SK-N-SH treated with all-trans-retinoic acid at 6 μM for 48 hours (cell line): ENCODE measurements around the gene SRCAP.

Experiments
- ATAC-seq: fragments of 200-7000 bp; cut with Tn5 transposase; 3 replicates; pipeline ENCODE4 v1.9.1; 2020; ENCODE audit warnings: mild to moderate bottlenecking, moderate library complexity
- ARNTL ChIP-seq: fragments of 450-650 bp; formaldehyde crosslinking; IDR thresholded peaks from 2 replicates; pipeline ENCODE4 v1.5.0; 2020; ENCODE audit warnings: low read depth, mild to moderate bottlenecking, moderate library complexity, borderline replicate concordance
- CREB5 ChIP-seq: fragments of 250-450 bp; sonication (Bioruptor Pico); IDR thresholded peaks from 2 replicates; pipeline ENCODE4 v1.5.1; 2020; ENCODE audit warnings: low read depth, mild to moderate bottlenecking, moderate library complexity
- CSDC2 ChIP-seq: fragments of 250-450 bp; sonication (Bioruptor Pico); IDR thresholded peaks from 2 replicates; pipeline ENCODE4 v1.5.0; 2020; ENCODE audit warnings: mild to moderate bottlenecking, moderate library complexity
- CSRNP3 ChIP-seq: fragments of 250-450 bp; sonication (Bioruptor Pico); IDR thresholded peaks from 2 replicates; pipeline ENCODE4 v1.5.1; 2021; ENCODE audit warnings: mild to moderate bottlenecking, moderate library complexity
- GLIS3 ChIP-seq: fragments of 250-450 bp; sonication (Bioruptor Pico); IDR thresholded peaks from 2 replicates; pipeline ENCODE4 v1.5.0; 2020; ENCODE audit warnings: mild to moderate bottlenecking, moderate library complexity
- ISL1 ChIP-seq: fragments of 250-450 bp; sonication (Bioruptor Pico); IDR thresholded peaks from 2 replicates; pipeline ENCODE4 v2.1.2; 2022; ENCODE audit warnings: mild to moderate bottlenecking, moderate library complexity
- PATZ1 ChIP-seq: fragments of 250-450 bp; sonication (Bioruptor Pico); IDR thresholded peaks from 2 replicates; pipeline ENCODE4 v1.8.0; 2020; ENCODE audit warnings: mild to moderate bottlenecking, moderate library complexity, borderline replicate concordance
- POU6F1 ChIP-seq: fragments of 250-450 bp; sonication (Bioruptor Pico); IDR thresholded peaks from 2 replicates; pipeline ENCODE4 v1.8.0; 2021; ENCODE audit warnings: low read depth, mild to moderate bottlenecking, moderate library complexity, borderline replicate concordance
- PPARA ChIP-seq: fragments of 250-450 bp; sonication (Bioruptor Pico); IDR thresholded peaks from 2 replicates; pipeline ENCODE4 v1.5.0; 2020; ENCODE audit warnings: mild to moderate bottlenecking, borderline replicate concordance
- RARB ChIP-seq: fragments of 250-450 bp; sonication (Bioruptor Pico); IDR thresholded peaks from 2 replicates; pipeline ENCODE4 v1.8.0; 2021; ENCODE audit warnings: mild to moderate bottlenecking, moderate library complexity
- TCF4 ChIP-seq: fragments of 250-450 bp; sonication (Bioruptor Pico); IDR thresholded peaks from 2 replicates; pipeline ENCODE4 v1.8.0; 2021; ENCODE audit warnings: mild to moderate bottlenecking, moderate library complexity, borderline replicate concordance
- TOX ChIP-seq: fragments of 250-450 bp; sonication (Bioruptor Pico); IDR thresholded peaks from 2 replicates; pipeline ENCODE4 v1.8.0; 2021; ENCODE audit warnings: mild to moderate bottlenecking, moderate library complexity, borderline replicate concordance
- TSHZ2 ChIP-seq: fragments of 250-450 bp; sonication (Bioruptor Pico); IDR thresholded peaks from 2 replicates; pipeline ENCODE4 v1.5.0; 2020; ENCODE audit warnings: mild to moderate bottlenecking, moderate library complexity
- ZC3H10 ChIP-seq: fragments of 250-450 bp; sonication (Bioruptor Pico); IDR thresholded peaks from 2 replicates; pipeline ENCODE4 v1.5.1; 2021; ENCODE audit warnings: mild to moderate bottlenecking, moderate library complexity
- ZFP30 ChIP-seq: fragments of 450-650 bp; formaldehyde crosslinking; IDR thresholded peaks from 2 replicates; pipeline ENCODE4 v1.5.0; 2022; ENCODE audit warnings: mild to moderate bottlenecking, moderate library complexity
- ZNF565 ChIP-seq: fragments of 450-650 bp; formaldehyde crosslinking; conservative IDR thresholded peaks from 2 replicates; pipeline ENCODE4 v1.5.0; 2020; ENCODE audit warnings: low read depth, mild to moderate bottlenecking, moderate library complexity
- ZNF70 ChIP-seq: fragments of 450-650 bp; formaldehyde crosslinking; IDR thresholded peaks from 2 replicates; pipeline ENCODE4 v1.5.0; 2020; ENCODE audit warnings: mild to moderate bottlenecking, moderate library complexity
- ZNF8 ChIP-seq: fragments of 450-650 bp; formaldehyde crosslinking; IDR thresholded peaks from 2 replicates; pipeline ENCODE4 v1.5.0; 2020; ENCODE audit warnings: mild to moderate bottlenecking, moderate library complexity

SRCAP gene

GRCh38 chr16:30738984-30739951 is 40.3 kb downstream of the SRCAP start (continued):
- TF ChIP-seq POU6F1, result no peak
- no peak for TF ChIP-seq RARB (CRISPR knock-in tag)

- peak; percentile 51 for ATAC-seq
Observed at GRCh38 chr16:30740364-30741251, 41.6 kb downstream of the SRCAP start.

GRCh38 chr16:30741461-30741914 is 42.5 kb downstream of the SRCAP start:
- peak; percentile 94 for ATAC-seq
- TF ChIP-seq CSRNP3 (CRISPR knock-in tag) (no peak), POU6F1 (no peak), PPARA (no peak), TOX (CRISPR knock-in tag) (no peak), ZFP30 (CRISPR knock-in tag) (no peak), TSHZ2 (CRISPR knock-in tag) (no peak), ARNTL (CRISPR knock-in tag) (no peak), PATZ1 (no peak), CSDC2 (CRISPR knock-in tag) (no peak), ISL1 (no peak; the same call in none of the 2 replicates), RARB (CRISPR knock-in tag) (no peak), GLIS3 (no peak), TCF4 (CRISPR knock-in tag) (no peak), ZNF565 (CRISPR knock-in tag) (no peak), ZC3H10 (CRISPR knock-in tag) (no peak), ZNF8 (CRISPR knock-in tag) (no peak)

More at GRCh38 chr16:30740364-30741251, 41.6 kb downstream of the SRCAP start:
- TF ChIP-seq ZNF70 (CRISPR knock-in tag) (no peak), CREB5 (CRISPR knock-in tag) (0 out of 2 replicates have a peak, but pooled peaks have one; percentile 39), PATZ1 (no peak)
